D721Med (cell line): Measurements from ENCODE around the gene PLCD4.

Source experiments
- DNase-seq: peaks from one replicate; pipeline ENCODE4 v3.0.0; 2011; ENCODE audit warnings: low spot score; ENCODE audit not compliant: insufficient read length
- FAIRE-seq: peaks from 2 replicates; lab custom pipeline; 2011; peaks lifted over from hg19 to GRCh38; lab: Jason Lieb, UNC
- CTCF ChIP-seq: IDR thresholded peaks from 2 replicates; pipeline ENCODE4 v1.5.1; 2012; ENCODE audit warnings: mild to moderate bottlenecking, control low read depth; ENCODE audit not compliant: insufficient read depth; ENCODE audit errors: missing control alignments

Gene PLCD4

GRCh38 chr2:218568190-218569037 lies 39.3 kb upstream of the PLCD4 start, which contains the start of the genes CNOT9 and USP37:
TSS of gene CNOT9 (plus strand) at chr2:218568839. CDS start at chr2:218568955, 116 bp downstream.
TSS of gene USP37 (minus strand) at chr2:218568351. CDS start at chr2:218558653, 9,698 bp downstream.
- no peak for TF ChIP-seq CTCF
- FAIRE-seq, result no peak
- DNase-seq, result peak; percentile 78

- no peak for TF ChIP-seq CTCF
- DNase-seq, result no peak
- FAIRE-seq, result no peak
Measured at GRCh38 chr2:218569038-218569431, 38.7 kb upstream of the PLCD4 start.

GRCh38 chr2:218569661-218570500 lies 37.8 kb upstream of the PLCD4 start:
- no peak for TF ChIP-seq CTCF
- DNase-seq, result no peak
- FAIRE-seq, result no peak

DNA sequence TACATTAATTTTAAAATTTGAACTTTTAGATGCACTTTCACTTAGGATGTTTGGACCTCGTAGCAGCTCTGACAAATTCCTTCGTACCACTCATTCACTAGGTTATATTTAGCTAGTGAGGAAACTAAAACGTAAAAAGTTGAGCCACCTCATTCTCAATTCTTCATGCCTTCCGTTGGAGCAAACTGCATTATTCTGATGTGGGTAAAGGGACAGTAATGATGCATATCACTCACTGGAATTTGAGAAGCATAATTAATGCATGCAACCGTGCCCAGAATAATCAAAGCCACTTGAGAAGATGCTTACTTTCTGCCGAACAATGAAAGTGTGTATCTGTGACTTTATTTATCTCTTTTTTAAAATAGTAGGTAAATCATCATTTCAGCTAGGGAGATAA lies 36.8 kb upstream of the PLCD4 start:
- TF ChIP-seq CTCF, result no peak
- DNase-seq (no peak), FAIRE-seq (no peak)

DNA sequence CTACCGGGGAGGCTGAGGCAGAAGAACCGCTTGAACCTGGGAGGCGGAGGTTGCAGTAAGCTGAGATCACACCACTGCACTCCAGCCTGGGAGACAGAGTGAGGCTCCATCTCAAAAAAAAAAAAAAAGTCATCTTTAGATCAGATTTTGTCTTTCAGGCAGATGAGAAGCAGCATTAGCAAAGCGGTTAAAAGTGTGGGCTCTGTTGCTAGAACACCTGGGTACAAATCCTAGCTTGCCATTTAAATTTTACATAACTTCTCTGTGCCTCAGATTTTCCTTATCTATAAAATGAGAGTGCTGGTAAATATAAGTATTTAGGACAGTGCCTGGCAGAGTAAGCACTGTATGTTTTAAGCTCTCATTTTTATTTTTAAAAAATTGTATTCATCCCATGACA lies 30.8 kb upstream of the PLCD4 start:
- DNase-seq (no peak), FAIRE-seq (no peak)
- TF ChIP-seq CTCF, result no peak

DNA sequence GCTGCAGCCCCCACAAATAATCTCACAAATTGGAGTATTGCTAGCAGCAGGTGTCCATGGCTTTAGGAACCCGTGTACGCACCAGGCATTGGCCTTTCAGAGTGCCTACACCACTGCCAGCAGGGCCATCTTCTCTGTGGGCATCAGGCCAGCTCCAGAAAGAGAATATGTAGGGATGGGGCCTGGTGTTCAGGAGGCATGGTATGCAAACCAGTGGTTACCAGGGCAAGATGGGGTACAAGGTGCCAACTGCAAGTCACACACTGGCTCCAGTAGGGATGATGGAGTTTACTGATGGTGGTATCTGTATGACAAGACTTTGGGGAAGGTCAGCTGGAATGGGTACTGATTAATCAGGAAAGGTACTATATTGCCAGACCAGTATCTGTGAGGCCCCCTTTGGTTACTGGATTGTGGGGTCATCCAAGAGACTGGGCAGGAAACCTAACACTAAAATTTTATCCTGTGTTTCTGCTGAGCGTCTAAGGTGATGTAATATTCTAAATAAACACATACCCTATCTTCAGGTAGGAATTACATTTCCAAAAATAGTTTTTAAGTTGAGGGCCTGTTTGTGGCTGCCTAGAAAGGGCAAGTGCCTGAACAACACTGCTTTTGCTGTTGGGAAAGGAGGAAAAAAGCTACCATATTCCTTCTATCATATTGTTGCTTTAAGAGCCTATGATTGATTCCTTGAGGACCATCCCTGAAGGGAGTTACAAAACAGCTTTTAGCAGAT lies 30.0 kb upstream of the PLCD4 start:
- DNase-seq (no peak), FAIRE-seq (peak; percentile 86)
- no peak for TF ChIP-seq CTCF
